AG09309 (cell line): Measurements from ENCODE around the gene NDUFS6.
"Not testable (repeated sequence)": the region's sequence is repeated elsewhere in the genome, so short reads cannot be mapped to it uniquely, and the experiment has no call there.

Experiments used
- DNase-seq: peaks from one replicate; pipeline ENCODE4 v3.0.0-alpha.2; 2010; ENCODE audit warnings: low read depth
- H3K4me3 ChIP-seq: 2 replicates; pipeline ENCODE4 v1.5.1; 2011; ENCODE audit warnings: mild to moderate bottlenecking, low read depth, low read length, moderate library complexity; ENCODE audit not compliant: control insufficient read depth
- TF ChIP-seq, protein P1 (sequence below): IDR thresholded peaks from 2 replicates; pipeline ENCODE4 v1.5.1; 2011; ENCODE audit warnings: mild to moderate bottlenecking, low read depth, low read length, inconsistent platforms; ENCODE audit not compliant: insufficient read depth, control insufficient read depth; ENCODE audit errors: missing control alignments

Gene NDUFS6

DNA sequence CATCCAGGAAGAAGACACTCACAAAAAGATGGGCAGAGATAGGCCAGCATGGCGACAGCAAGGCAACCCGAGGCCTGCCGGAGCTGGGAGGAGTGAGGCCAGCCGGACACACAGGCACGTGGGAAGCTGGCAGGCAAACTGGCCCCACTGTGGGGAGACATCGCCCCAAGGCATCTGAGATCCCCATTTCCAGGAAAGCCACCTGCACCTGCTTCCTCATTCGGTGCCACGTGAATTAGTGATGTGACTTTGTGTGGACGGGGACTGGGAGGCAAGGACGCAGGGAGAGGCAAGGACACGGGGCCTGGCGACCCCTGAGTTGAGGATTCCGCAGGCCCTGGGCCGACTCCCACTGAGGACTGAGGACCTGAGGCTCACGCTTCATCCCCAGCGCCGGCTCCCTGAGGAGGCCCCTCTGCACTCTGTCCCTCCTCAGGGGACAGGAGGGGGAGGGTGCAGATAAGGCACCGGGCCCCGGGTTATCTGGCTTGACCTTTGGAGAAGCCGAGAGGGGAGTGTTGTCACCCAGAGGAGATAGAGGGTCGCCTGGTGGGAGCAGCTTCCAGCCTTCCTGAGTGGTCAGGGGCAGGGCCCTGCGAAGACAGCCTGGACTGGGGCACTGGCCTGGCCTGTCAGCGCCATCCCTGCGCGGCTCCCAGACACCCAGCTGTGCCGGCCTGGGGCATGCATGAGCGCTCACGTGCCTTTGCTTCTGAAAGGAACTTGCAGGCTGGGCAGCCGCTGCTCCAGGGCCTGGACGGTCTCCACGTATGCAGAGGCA is 39.7 kb downstream of the NDUFS6 start:
- DNase-seq: no peak
- no peak overlapping the region for H3K4me3 ChIP-seq
- TF ChIP-seq, protein P1, sequence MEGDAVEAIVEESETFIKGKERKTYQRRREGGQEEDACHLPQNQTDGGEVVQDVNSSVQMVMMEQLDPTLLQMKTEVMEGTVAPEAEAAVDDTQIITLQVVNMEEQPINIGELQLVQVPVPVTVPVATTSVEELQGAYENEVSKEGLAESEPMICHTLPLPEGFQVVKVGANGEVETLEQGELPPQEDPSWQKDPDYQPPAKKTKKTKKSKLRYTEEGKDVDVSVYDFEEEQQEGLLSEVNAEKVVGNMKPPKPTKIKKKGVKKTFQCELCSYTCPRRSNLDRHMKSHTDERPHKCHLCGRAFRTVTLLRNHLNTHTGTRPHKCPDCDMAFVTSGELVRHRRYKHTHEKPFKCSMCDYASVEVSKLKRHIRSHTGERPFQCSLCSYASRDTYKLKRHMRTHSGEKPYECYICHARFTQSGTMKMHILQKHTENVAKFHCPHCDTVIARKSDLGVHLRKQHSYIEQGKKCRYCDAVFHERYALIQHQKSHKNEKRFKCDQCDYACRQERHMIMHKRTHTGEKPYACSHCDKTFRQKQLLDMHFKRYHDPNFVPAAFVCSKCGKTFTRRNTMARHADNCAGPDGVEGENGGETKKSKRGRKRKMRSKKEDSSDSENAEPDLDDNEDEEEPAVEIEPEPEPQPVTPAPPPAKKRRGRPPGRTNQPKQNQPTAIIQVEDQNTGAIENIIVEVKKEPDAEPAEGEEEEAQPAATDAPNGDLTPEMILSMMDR: no peak

- TF ChIP-seq, protein P1: no peak
- DNase-seq: no peak
- H3K4me3 ChIP-seq: no peak overlapping the region
Measured at GRCh38 chr5:1842004-1842819, 41.0 kb downstream of the NDUFS6 start.

GRCh38 chr5:1843761-1844160 is 42.6 kb downstream of the NDUFS6 start:
- DNase-seq, H3K4me3 ChIP-seq: not testable (repeated sequence)

DNA sequence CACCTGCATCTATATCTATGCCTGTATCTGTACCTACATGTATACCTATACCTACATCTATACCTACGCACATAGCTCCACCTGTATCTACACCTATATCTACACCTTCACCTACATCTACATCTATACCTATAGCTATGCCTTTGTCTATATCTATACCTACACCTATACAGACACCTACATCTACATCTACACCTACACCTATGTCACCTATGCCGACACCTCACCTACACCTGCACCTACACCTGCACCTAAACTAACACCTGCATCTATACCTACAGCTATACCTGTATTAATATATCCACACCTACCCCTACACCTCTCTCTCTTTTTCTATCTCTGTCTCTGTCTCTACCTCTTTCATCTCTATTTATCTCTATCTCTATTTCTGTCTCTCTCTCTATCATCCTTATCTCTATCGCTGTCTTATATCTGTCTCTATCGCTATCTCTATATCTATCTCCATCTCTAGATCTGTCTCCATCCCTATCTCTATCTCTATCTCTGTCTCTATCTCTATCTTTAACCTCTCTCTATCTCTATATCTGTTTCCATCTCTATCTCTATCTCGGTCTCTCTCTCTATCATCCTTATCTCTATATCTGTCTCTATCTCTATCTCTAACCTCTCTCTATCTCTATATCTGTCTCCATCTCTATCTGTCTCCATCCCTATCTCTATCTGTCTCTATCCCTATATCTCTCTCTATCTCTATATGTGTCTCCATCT is 43.7 kb downstream of the NDUFS6 start:
- TF ChIP-seq, protein P1: no peak
- no peak overlapping the region for H3K4me3 ChIP-seq
- DNase-seq: no peak

GRCh38 chr5:1845696-1846095 is 44.5 kb downstream of the NDUFS6 start:
- TF ChIP-seq, protein P1: no peak
- no peak for DNase-seq
- no peak overlapping the region for H3K4me3 ChIP-seq

DNA sequence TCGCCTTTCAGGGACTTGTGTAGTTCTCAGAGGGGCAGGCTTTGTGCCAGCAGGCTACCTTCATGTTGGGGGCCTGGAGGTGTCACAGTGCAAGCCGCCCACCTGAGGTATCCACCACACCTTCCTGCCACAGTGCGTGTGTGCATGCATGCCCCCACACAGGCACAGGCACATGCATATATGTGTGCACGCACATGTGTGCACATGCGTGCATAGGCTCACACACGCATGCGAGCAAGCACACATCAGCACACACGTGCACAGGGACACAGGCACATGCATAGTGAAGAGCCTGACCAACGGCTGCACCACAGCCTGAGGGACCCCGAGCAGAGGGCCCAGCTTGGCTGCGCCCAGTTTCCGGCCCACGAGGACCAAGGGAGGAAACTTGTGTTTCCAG is 45.4 kb downstream of the NDUFS6 start:
- no peak overlapping the region for H3K4me3 ChIP-seq
- TF ChIP-seq, protein P1: no peak
- no peak for DNase-seq

DNA sequence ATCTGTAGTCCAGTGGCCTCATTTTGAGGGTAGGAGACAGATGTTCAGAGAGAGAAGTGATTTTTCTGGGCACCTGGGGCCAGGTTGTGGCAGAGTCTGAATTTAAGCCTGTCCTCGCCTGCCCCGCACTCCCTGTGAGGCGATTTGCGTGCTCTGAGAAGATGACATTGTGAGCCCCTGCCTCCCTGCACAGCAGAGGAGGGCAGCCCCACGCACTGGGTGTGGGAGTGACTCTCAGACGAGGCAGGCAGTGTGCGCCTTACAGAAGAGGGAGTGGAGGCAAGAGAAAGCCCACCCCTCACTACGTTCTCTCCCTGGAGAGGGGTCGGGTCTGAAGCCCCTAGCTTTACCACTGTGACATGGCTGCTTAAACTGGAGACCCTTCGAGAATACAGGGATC is 45.8 kb downstream of the NDUFS6 start:
- TF ChIP-seq, protein P1: no peak

More for the DNA sequence above, 45.8 kb downstream of the NDUFS6 start:
- no peak for DNase-seq
- H3K4me3 ChIP-seq: no peak overlapping the region
